ENCODE measurements around the gene SLC25A21. TPM values are rescaled to one million over a fixed set of nuclear protein-coding genes. Genes with fewer than 3 reads are reported as not detected.

SLC25A21 gene
- total RNA-seq, 1 experiment from 2014 or later: 7.1 TPM

DNA sequence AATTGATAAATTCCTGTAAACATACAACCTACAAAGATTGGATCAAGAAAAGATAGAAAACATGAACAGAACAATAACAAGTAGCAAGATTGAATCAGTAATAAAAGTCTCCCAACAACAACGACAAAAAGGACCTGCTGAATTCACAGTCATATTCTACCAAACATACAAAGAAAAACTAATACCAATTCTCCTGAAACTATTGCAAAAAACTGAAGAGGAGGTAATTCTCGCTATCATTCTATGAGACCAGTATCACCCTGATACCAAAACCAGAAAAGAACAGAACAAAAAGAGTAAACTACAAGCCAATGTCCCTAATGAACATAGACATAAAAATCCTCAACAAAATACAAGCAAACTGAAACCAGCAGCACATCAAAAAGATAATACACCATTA is 14.4 kb downstream of the SLC25A21 start:
- H4K91ac ChIP-seq (ENCODE audit: insufficient read length, low read depth, low read length): no peak overlapping the region
- H2BK120ac ChIP-seq (ENCODE audit: low read depth, low read length, poor library complexity, severe bottlenecking): no peak overlapping the region
- H2BK15ac ChIP-seq (ENCODE audit: low read depth, low read length): no peak overlapping the region
- no CpG with 5 or more reads among the region's 2 CpGs for WGBS (ENCODE audit: extremely low coverage, insufficient read length, low lambda C conversion rate)
- H2AFZ ChIP-seq (ENCODE audit: low read length): no peak overlapping the region
- H4K5ac ChIP-seq (ENCODE audit: insufficient read length, low read depth, low read length): no peak overlapping the region
- H3K23ac ChIP-seq (ENCODE audit: insufficient read length, low read depth, low read length): no peak overlapping the region
- no peak for DNase-seq
- Mint-ChIP-seq H3K27me3 (ENCODE audit: low read depth) (no peaks in the 10 kb centered on the region), H3K36me3 (ENCODE audit: insufficient read depth in 1 of 3, low read depth in 3 of 3) (peaks cover 0 to 22% (median 21%) of the 10 kb centered on the region in 3 experiments; a peak in 5 of 7 replicates), H3K4me3 (no peak overlapping the region), H3K9me3 (peaks cover 3 to 20% of the 10 kb centered on the region in 2 experiments), H3K4me1 (peaks cover 2 to 5% of the 10 kb centered on the region in 2 experiments; a peak in 3 of 4 replicates), H3K27ac (no peak overlapping the region)
- H2BK12ac ChIP-seq (ENCODE audit: insufficient read length, low read depth, low read length): no peak overlapping the region
- no peak overlapping the region for H2AK5ac ChIP-seq (ENCODE audit: insufficient read length, low read length)
- H3K9ac ChIP-seq (ENCODE audit: extremely low read depth, insufficient read length, low read length): no peak overlapping the region
- no peak overlapping the region for H3K27ac ChIP-seq (ENCODE audit: insufficient read length, low read depth, low read length)
- H3K18ac ChIP-seq (ENCODE audit: insufficient read length, low read depth, low read length): no peak overlapping the region
- no peak overlapping the region for H3K4me2 ChIP-seq (ENCODE audit: insufficient read depth, insufficient read length, low read length)
- H3T11ph ChIP-seq (ENCODE audit: low read length): no peak overlapping the region
- H2BK20ac ChIP-seq (ENCODE audit: low read depth, low read length, poor library complexity, severe bottlenecking): no peak overlapping the region
- no peaks in the 10 kb centered on the region for H3K27me3 ChIP-seq (ENCODE audit: insufficient read depth, low read length)
- H3K14ac ChIP-seq (ENCODE audit: insufficient read depth, low read length): no peak overlapping the region
- H4K8ac ChIP-seq (replicated peaks; ENCODE audit: insufficient read length, low read depth, low read length): no peak overlapping the region
- H3K79me1 ChIP-seq (ENCODE audit: insufficient read depth, low read depth, low read length, poor library complexity, severe bottlenecking): no peaks in the 10 kb centered on the region
- TF ChIP-seq, protein P1, sequence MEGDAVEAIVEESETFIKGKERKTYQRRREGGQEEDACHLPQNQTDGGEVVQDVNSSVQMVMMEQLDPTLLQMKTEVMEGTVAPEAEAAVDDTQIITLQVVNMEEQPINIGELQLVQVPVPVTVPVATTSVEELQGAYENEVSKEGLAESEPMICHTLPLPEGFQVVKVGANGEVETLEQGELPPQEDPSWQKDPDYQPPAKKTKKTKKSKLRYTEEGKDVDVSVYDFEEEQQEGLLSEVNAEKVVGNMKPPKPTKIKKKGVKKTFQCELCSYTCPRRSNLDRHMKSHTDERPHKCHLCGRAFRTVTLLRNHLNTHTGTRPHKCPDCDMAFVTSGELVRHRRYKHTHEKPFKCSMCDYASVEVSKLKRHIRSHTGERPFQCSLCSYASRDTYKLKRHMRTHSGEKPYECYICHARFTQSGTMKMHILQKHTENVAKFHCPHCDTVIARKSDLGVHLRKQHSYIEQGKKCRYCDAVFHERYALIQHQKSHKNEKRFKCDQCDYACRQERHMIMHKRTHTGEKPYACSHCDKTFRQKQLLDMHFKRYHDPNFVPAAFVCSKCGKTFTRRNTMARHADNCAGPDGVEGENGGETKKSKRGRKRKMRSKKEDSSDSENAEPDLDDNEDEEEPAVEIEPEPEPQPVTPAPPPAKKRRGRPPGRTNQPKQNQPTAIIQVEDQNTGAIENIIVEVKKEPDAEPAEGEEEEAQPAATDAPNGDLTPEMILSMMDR (conservative IDR thresholded peaks at IDR 0.05): no peak
- H4K20me1 ChIP-seq (ENCODE audit: control insufficient read depth, insufficient read depth, insufficient read length): no peaks in the 10 kb centered on the region
- H3K9me3 ChIP-seq (ENCODE audit: control insufficient read depth, low read depth, low read length): no peaks in the 10 kb centered on the region
- H3K4me1 ChIP-seq (ENCODE audit: insufficient read depth, low read length): no peaks in the 10 kb centered on the region
- H3K79me2 ChIP-seq (ENCODE audit: insufficient read depth, low read length): no peaks in the 10 kb centered on the region; the same call in 1 of the 2 replicates
- no peak overlapping the region for H3K56ac ChIP-seq (ENCODE audit: insufficient read length, low read depth, low read length)
- no peaks in the 10 kb centered on the region for H3K23me2 ChIP-seq (ENCODE audit: insufficient read length, low read depth, low read length, poor library complexity, severe bottlenecking)
- H2BK5ac ChIP-seq (ENCODE audit: insufficient read length, low read length): no peak overlapping the region
- no peak overlapping the region for H3K4ac ChIP-seq (ENCODE audit: low read depth, low read length)

Data from H9 (cell line).